Natural killer cell (primary cell): ENCODE data around the gene PTPN4. TPM values are rescaled to one million over a fixed set of nuclear protein-coding genes. Genes with fewer than 3 reads are reported as not detected.

ENCODE experiments used
- ATAC-seq, 3 donors: fragments of 150-1000 bp in 2 of 3; fragments of 200-7000 bp in 1 of 3; cut with Tn5 transposase; 1 replicate in 1 of 3; 2 replicates in 2 of 3; pipeline ENCODE4 v1.10.0; 2021; ENCODE audit warnings: mild to moderate bottlenecking in 2 of 3, moderate library complexity in 2 of 3
- DNase-seq, 2 donors: peaks; one replicate each; pipeline versions ENCODE4 v3.0.0 to v3.0.0-alpha.2; 2013 to 2021; ENCODE audit warnings: mixed read lengths in 1 of 2
- H3K27ac ChIP-seq: one replicate; pipeline ENCODE4 v1.5.1; 2013; ENCODE audit warnings: mild to moderate bottlenecking, low read length
- H3K27me3 ChIP-seq: one replicate; pipeline ENCODE4 v1.6.1; 2013; ENCODE audit warnings: low read length; ENCODE audit not compliant: control insufficient read depth, insufficient read depth
- H3K36me3 ChIP-seq: one replicate; pipeline ENCODE4 v1.6.1; 2013; ENCODE audit warnings: low read length; ENCODE audit not compliant: control insufficient read depth, insufficient read depth
- H3K4me1 ChIP-seq: one replicate; pipeline ENCODE4 v1.6.1; 2013; ENCODE audit warnings: low read length; ENCODE audit not compliant: control insufficient read depth, insufficient read depth
- H3K4me3 ChIP-seq: one replicate; pipeline ENCODE4 v1.5.1; 2013; ENCODE audit warnings: low read length
- H3K9me3 ChIP-seq: one replicate; pipeline ENCODE4 v1.6.1; 2013; ENCODE audit warnings: low read length; ENCODE audit not compliant: control insufficient read depth, insufficient read depth
- H3K27ac Mint-ChIP-seq, 2 donors: one replicate each; pipeline ENCODE4 v1.8.0; 2022; ENCODE audit warnings: mild to moderate bottlenecking in 2 of 2, mixed read lengths in 2 of 2, moderate library complexity in 1 of 2
- H3K27me3 Mint-ChIP-seq, 2 donors: one replicate each; pipeline ENCODE4 v1.8.0; 2022; ENCODE audit warnings: low read depth in 2 of 2, mixed read lengths in 2 of 2
- H3K36me3 Mint-ChIP-seq: one replicate; pipeline ENCODE4 v1.8.0; 2022; ENCODE audit warnings: mixed read lengths
- H3K4me1 Mint-ChIP-seq, 2 donors: one replicate each; pipeline ENCODE4 v1.8.0; 2022; ENCODE audit warnings: mixed read lengths in 2 of 2
- H3K4me3 Mint-ChIP-seq: one replicate; pipeline ENCODE4 v1.8.0; 2022; ENCODE audit warnings: mild to moderate bottlenecking, moderate library complexity, mixed read lengths
- H3K9me3 Mint-ChIP-seq, 2 donors: one replicate each; pipeline ENCODE4 v1.8.0; 2022; ENCODE audit warnings: mixed read lengths in 2 of 2
- WGBS: methylation state at CpG from one replicate; pipeline ENCODE4 v1.1.7; 2013; ENCODE audit warnings: missing lambda C conversion rate; ENCODE audit not compliant: insufficient coverage; 5-methylcytosine and 5-hydroxymethylcytosine counted together
- intact Hi-C: fragments of 100-400 bp; cut with micrococcal nuclease; formaldehyde crosslinking; loops from one replicate; pipeline ENCODE4 v1.14.2; 2022
- total RNA-seq, 4 donors: library from RNA; stranded (reverse); fragments of 120-200 nt in 1 of 4; gene quantifications; one replicate each; pipeline versions ENCODE4 v1.2.3 to v1.2.4, GENCODE V29; 2013 to 2022
- TF ChIP-seq, protein P1 (sequence below): fragments of 200-600 bp; IDR thresholded peaks from one replicate; pipeline ENCODE4 v1.8.0; 2022; ENCODE audit warnings: antibody characterized with exemption

PTPN4 gene
- total RNA-seq, 3 donors from 2014 or later (not counting 1 experiment from before 2014, with no cell fraction given), result 265 to 347 (median 283) TPM

- ATAC-seq (no peak), DNase-seq (no peak)
- H3K27ac ChIP-seq, result no peak overlapping the region
- Mint-ChIP-seq H3K36me3 (no peaks in the 10 kb centered on the region), H3K27ac (no peak overlapping the region), H3K27me3 (peaks cover 3 to 5% of the 10 kb centered on the region in 2 donors), H3K4me1 (no peaks in the 10 kb centered on the region), H3K9me3 (no peaks in the 10 kb centered on the region), H3K4me3 (no peak overlapping the region)
- no peaks in the 10 kb centered on the region for H3K4me1 ChIP-seq
- no peak overlapping the region for H3K4me3 ChIP-seq
- TF ChIP-seq, protein P1, sequence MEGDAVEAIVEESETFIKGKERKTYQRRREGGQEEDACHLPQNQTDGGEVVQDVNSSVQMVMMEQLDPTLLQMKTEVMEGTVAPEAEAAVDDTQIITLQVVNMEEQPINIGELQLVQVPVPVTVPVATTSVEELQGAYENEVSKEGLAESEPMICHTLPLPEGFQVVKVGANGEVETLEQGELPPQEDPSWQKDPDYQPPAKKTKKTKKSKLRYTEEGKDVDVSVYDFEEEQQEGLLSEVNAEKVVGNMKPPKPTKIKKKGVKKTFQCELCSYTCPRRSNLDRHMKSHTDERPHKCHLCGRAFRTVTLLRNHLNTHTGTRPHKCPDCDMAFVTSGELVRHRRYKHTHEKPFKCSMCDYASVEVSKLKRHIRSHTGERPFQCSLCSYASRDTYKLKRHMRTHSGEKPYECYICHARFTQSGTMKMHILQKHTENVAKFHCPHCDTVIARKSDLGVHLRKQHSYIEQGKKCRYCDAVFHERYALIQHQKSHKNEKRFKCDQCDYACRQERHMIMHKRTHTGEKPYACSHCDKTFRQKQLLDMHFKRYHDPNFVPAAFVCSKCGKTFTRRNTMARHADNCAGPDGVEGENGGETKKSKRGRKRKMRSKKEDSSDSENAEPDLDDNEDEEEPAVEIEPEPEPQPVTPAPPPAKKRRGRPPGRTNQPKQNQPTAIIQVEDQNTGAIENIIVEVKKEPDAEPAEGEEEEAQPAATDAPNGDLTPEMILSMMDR, result no peak
- WGBS, result 86% methylated on average over 8 of the region's 8 CpGs
- H3K36me3 ChIP-seq, result no peaks in the 10 kb centered on the region
- intact Hi-C loops, result no loop called here
- no peaks in the 10 kb centered on the region for H3K27me3 ChIP-seq
- H3K9me3 ChIP-seq, result no peaks in the 10 kb centered on the region
Measured at GRCh38 chr2:119730671-119731177, 29.0 kb upstream of the PTPN4 start.

GRCh38 chr2:119731983-119732382 lies 27.7 kb upstream of the PTPN4 start:
- H3K27me3 ChIP-seq, result no peaks in the 10 kb centered on the region
- no peak overlapping the region for H3K27ac ChIP-seq
- H3K4me3 ChIP-seq, result no peak overlapping the region
- DNase-seq (no peak), ATAC-seq (no peak)
- Mint-ChIP-seq H3K4me1 (no peaks in the 10 kb centered on the region), H3K9me3 (no peaks in the 10 kb centered on the region), H3K27me3 (peaks cover 3 to 5% of the 10 kb centered on the region in 2 donors), H3K27ac (no peak overlapping the region), H3K36me3 (no peaks in the 10 kb centered on the region), H3K4me3 (no peak overlapping the region)
- TF ChIP-seq, protein P1, result no peak
- intact Hi-C loops, result no loop called here
- no peaks in the 10 kb centered on the region for H3K4me1 ChIP-seq
- H3K9me3 ChIP-seq, result no peaks in the 10 kb centered on the region
- WGBS, result 50% methylated on average over 11 of the region's 11 CpGs
- no peaks in the 10 kb centered on the region for H3K36me3 ChIP-seq

DNA sequence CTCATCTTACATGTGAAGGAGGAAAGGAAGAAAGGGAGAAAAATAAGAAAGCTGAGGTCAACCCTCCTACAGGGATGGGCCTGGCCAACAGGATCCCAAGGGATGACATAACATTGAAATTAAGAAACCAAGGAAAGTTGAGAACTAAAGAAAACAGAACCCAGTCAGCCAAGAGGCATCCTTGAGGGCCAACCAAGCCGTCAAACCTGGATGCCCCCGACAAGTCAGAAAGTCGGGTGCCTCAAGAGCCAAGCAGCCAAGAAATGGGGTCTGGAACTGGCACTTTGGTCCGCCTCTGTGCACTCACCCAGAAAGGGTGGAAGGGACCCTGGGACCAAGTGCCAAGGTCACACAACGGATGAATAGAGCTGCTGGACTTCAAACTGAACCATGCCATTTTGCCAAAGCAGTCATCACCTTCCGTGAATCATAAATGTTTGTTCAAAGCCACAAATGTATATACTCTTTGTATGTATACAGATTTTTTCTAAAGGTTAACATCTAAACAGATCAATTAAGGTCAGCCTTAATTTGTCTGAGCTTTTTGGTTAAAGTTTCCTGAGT lies 27.0 kb upstream of the PTPN4 start:
- no peaks in the 10 kb centered on the region for H3K4me1 ChIP-seq
- intact Hi-C loops, result no loop called here
- H3K4me3 Mint-ChIP-seq, result no peak overlapping the region
- no peaks in the 10 kb centered on the region for H3K27me3 ChIP-seq
- no peak overlapping the region for H3K27ac ChIP-seq
- H3K4me1 Mint-ChIP-seq, result no peaks in the 10 kb centered on the region
- no peaks in the 10 kb centered on the region for H3K36me3 ChIP-seq
- H3K27me3 Mint-ChIP-seq, result peaks cover 2 to 3% of the 10 kb centered on the region in 2 donors
- no peak for DNase-seq
- no peak for ATAC-seq
- no peaks in the 10 kb centered on the region for H3K9me3 Mint-ChIP-seq
- 95% methylated on average over 5 of the region's 6 CpGs for WGBS
- no peak overlapping the region for H3K27ac Mint-ChIP-seq
- TF ChIP-seq, protein P1, result no peak
- H3K4me3 ChIP-seq, result no peak overlapping the region
- no peaks in the 10 kb centered on the region for H3K9me3 ChIP-seq
- H3K36me3 Mint-ChIP-seq, result no peaks in the 10 kb centered on the region

- H3K27ac Mint-ChIP-seq, result no peak overlapping the region
- 94% methylated on average over 4 of the region's 4 CpGs for WGBS
- no peaks in the 10 kb centered on the region for H3K9me3 ChIP-seq
- DNase-seq, result no peak
- peaks cover 0 to 5% of the 10 kb centered on the region in 2 donors for H3K27me3 Mint-ChIP-seq
- TF ChIP-seq, protein P1, result no peak
- H3K4me1 Mint-ChIP-seq, result no peaks in the 10 kb centered on the region
- no peak overlapping the region for H3K4me3 Mint-ChIP-seq
- H3K4me1 ChIP-seq, result no peaks in the 10 kb centered on the region
- ATAC-seq, result no peak
- no peak overlapping the region for H3K4me3 ChIP-seq
- intact Hi-C loops, result no loop called here
- H3K36me3 ChIP-seq, result no peaks in the 10 kb centered on the region
- no peaks in the 10 kb centered on the region for H3K27me3 ChIP-seq
- no peaks in the 10 kb centered on the region for H3K36me3 Mint-ChIP-seq
- no peak overlapping the region for H3K27ac ChIP-seq
- no peaks in the 10 kb centered on the region for H3K9me3 Mint-ChIP-seq
Measured at GRCh38 chr2:119734047-119734446, 25.7 kb upstream of the PTPN4 start.
